SU-DHL-6 (cell line): ENCODE results near the gene FAT1.

Source experiments
- H2AFZ ChIP-seq: fragments of 200-600 bp; sonication (generic); 2 replicates; pipeline ENCODE4 v1.6.1; 2014; ENCODE audit warnings: low read depth, mild to moderate bottlenecking, moderate library complexity, mixed read lengths, antibody characterized with exemption, low read length; ENCODE audit not compliant: severe bottlenecking
- H3F3A ChIP-seq: fragments of 200-600 bp; shearing (Covaris generic); 2 replicates; pipeline ENCODE4 v1.6.0; 2016; ENCODE audit warnings: antibody characterized with exemption, mild to moderate bottlenecking; ENCODE audit not compliant: insufficient read depth
- H3K27ac ChIP-seq: fragments of 200-600 bp; sonication (generic); 2 replicates; pipeline ENCODE4 v1.5.1; 2016; ENCODE audit warnings: low read depth, mild to moderate bottlenecking, low read length, moderate library complexity, mixed read lengths
- H3K27me3 ChIP-seq: fragments of 200-600 bp; sonication (generic), shearing (Covaris generic); 2 replicates; pipeline ENCODE4 v1.6.0; 2014; ENCODE audit warnings: mild to moderate bottlenecking, low read length
- H3K36me3 ChIP-seq: fragments of 200-600 bp; sonication (generic); 2 replicates; pipeline ENCODE4 v1.6.1; 2014; ENCODE audit warnings: mild to moderate bottlenecking, low read length, mixed read lengths
- H3K4me2 ChIP-seq: fragments of 300-600, 200-600 bp; shearing (Covaris generic), sonication (generic); 2 replicates; pipeline ENCODE4 v1.6.0; 2014; ENCODE audit warnings: low read length, low read depth, mild to moderate bottlenecking; ENCODE audit not compliant: poor library complexity, severe bottlenecking
- H3K4me3 ChIP-seq: fragments of 200-600 bp; sonication (generic); 2 replicates; pipeline ENCODE4 v1.5.1; 2014; ENCODE audit warnings: antibody characterized with exemption, low read length, mild to moderate bottlenecking, mixed read lengths; ENCODE audit not compliant: insufficient read depth, poor library complexity, severe bottlenecking
- H3K79me2 ChIP-seq: fragments of 200-600 bp; sonication (generic); 2 replicates; pipeline ENCODE4 v1.6.1; 2014; ENCODE audit warnings: mild to moderate bottlenecking, low read length, moderate library complexity; ENCODE audit not compliant: insufficient read depth
- H3K9ac ChIP-seq: fragments of 200-600 bp; sonication (generic); 2 replicates; pipeline ENCODE4 v1.7.0; 2014; ENCODE audit warnings: mild to moderate bottlenecking, low read length
- H3K9me2 ChIP-seq: fragments of 200-600 bp; sonication (generic); replicated peaks from 2 replicates; pipeline ENCODE4 v1.6.1; 2014; ENCODE audit warnings: low read length; ENCODE audit not compliant: insufficient read depth
- H3K9me3 ChIP-seq: fragments of 200-600 bp; sonication (generic); 2 replicates; pipeline ENCODE4 v1.6.1; 2014; ENCODE audit warnings: low read length, mixed read lengths; ENCODE audit not compliant: insufficient read depth
- H4K20me1 ChIP-seq: fragments of 200-600 bp; sonication (generic); 2 replicates; pipeline ENCODE4 v1.6.1; 2014; ENCODE audit warnings: low read depth, mild to moderate bottlenecking, antibody characterized with exemption, low read length, moderate library complexity, mixed read lengths
- CTCF ChIP-seq: fragments of 200-600 bp; sonication (generic); IDR thresholded peaks from one replicate; pipeline ENCODE4 v1.5.1; 2017; ENCODE audit warnings: antibody characterized with exemption, mild to moderate bottlenecking, low read length, moderate library complexity; ENCODE audit not compliant: insufficient read depth, poor library complexity, severe bottlenecking
- EZH2phosphoT487 ChIP-seq: fragments of 200-600 bp; sonication (generic), shearing (Covaris generic); conservative IDR thresholded peaks from 2 replicates; pipeline ENCODE4 v1.6.1; 2018; ENCODE audit warnings: mild to moderate bottlenecking, antibody characterized with exemption, low read length, moderate library complexity, mixed read lengths

The FAT1 gene

GRCh38 chr4:186688150-186688943 is 35.3 kb downstream of the FAT1 start:
- Histone ChIP-seq H3K9ac (no peak overlapping the region), H3K4me3 (no peak overlapping the region), H3K27ac (no peak overlapping the region), H3F3A (no peaks in the 10 kb centered on the region), H3K79me2 (no peaks in the 10 kb centered on the region), H2AFZ (no peak overlapping the region), H3K9me2 (no peaks in the 10 kb centered on the region), H3K27me3 (no peaks in the 10 kb centered on the region), H3K9me3 (no peaks in the 10 kb centered on the region), H3K36me3 (no peaks in the 10 kb centered on the region), H4K20me1 (no peaks in the 10 kb centered on the region), H3K4me2 (no peak overlapping the region)
- no peak for TF ChIP-seq EZH2phosphoT487
- no peak for TF ChIP-seq CTCF

- no peak overlapping the region for H3K9ac ChIP-seq
- no peak for TF ChIP-seq EZH2phosphoT487
- TF ChIP-seq CTCF = no peak
- H2AFZ ChIP-seq = no peak overlapping the region
- no peaks in the 10 kb centered on the region for H3F3A ChIP-seq
- no peaks in the 10 kb centered on the region for H4K20me1 ChIP-seq
- H3K27me3 ChIP-seq = no peaks in the 10 kb centered on the region
- no peaks in the 10 kb centered on the region for H3K36me3 ChIP-seq
- no peak overlapping the region for H3K4me3 ChIP-seq
- H3K9me2 ChIP-seq = no peaks in the 10 kb centered on the region
- H3K79me2 ChIP-seq = no peaks in the 10 kb centered on the region
- no peaks in the 10 kb centered on the region for H3K9me3 ChIP-seq
- H3K27ac ChIP-seq = no peak overlapping the region
- H3K4me2 ChIP-seq = no peak overlapping the region
Observed at GRCh38 chr4:186687265-186687664, 36.4 kb downstream of the FAT1 start.

GRCh38 chr4:186685767-186686183 is 37.9 kb downstream of the FAT1 start:
- Histone ChIP-seq H2AFZ (no peak overlapping the region), H3K9me2 (no peaks in the 10 kb centered on the region), H3K4me2 (no peak overlapping the region), H3K79me2 (no peaks in the 10 kb centered on the region), H3K4me3 (no peak overlapping the region), H3K36me3 (no peaks in the 10 kb centered on the region), H4K20me1 (no peaks in the 10 kb centered on the region), H3K27me3 (no peaks in the 10 kb centered on the region), H3F3A (no peaks in the 10 kb centered on the region), H3K27ac (no peak overlapping the region), H3K9ac (no peak overlapping the region), H3K9me3 (no peaks in the 10 kb centered on the region)
- TF ChIP-seq EZH2phosphoT487 (no peak), CTCF (no peak)
